SK-N-MC (cell line): Measurements from ENCODE around the gene KRT13.

Experiments
- DNase-seq: peaks from one replicate; pipeline ENCODE4 v3.0.0-alpha.2; 2011; ENCODE audit warnings: low read depth, low spot score
- H3K27ac ChIP-seq: fragments of 200-600 bp; sonication (generic); 2 replicates; pipeline ENCODE4 v1.5.1; 2016; ENCODE audit warnings: mixed run types
- H3K36me3 ChIP-seq: fragments of 200-600 bp; sonication (generic); 2 replicates; pipeline ENCODE4 v1.6.1; 2017; ENCODE audit warnings: antibody characterized with exemption, low read length, mixed read lengths; ENCODE audit not compliant: insufficient read depth
- H3K4me3 ChIP-seq: fragments of 200-600 bp; sonication (generic); 2 replicates; pipeline ENCODE4 v1.5.1; 2016
- H3K9ac ChIP-seq: fragments of 200-600 bp; sonication (generic); 2 replicates; pipeline ENCODE4 v1.8.0; 2017; ENCODE audit warnings: mixed run types, mixed read lengths; ENCODE audit not compliant: insufficient read length
- H3K9me3 ChIP-seq: fragments of 200-600 bp; sonication (generic); 2 replicates; pipeline ENCODE4 v1.6.1; 2017; ENCODE audit warnings: low read depth, mild to moderate bottlenecking, antibody characterized with exemption, low read length, moderate library complexity, mixed read lengths
- EZH2 ChIP-seq: fragments of 200-600 bp; sonication (generic); IDR thresholded peaks from one replicate; pipeline ENCODE4 v1.6.1; 2017; ENCODE audit warnings: antibody characterized with exemption
- FOXP2 ChIP-seq: optimal IDR thresholded peaks from 2 replicates; pipeline ENCODE3; 2011; ENCODE audit warnings: mild to moderate bottlenecking, moderate library complexity; ENCODE audit not compliant: insufficient read depth; ENCODE audit errors: extremely low read length, control extremely low read depth
- POLR2AphosphoS5 ChIP-seq: IDR thresholded peaks from 2 replicates; pipeline ENCODE4 v1.6.1; 2012; ENCODE audit warnings: mild to moderate bottlenecking, low read depth, low read length, borderline replicate concordance

KRT13 gene

DNA sequence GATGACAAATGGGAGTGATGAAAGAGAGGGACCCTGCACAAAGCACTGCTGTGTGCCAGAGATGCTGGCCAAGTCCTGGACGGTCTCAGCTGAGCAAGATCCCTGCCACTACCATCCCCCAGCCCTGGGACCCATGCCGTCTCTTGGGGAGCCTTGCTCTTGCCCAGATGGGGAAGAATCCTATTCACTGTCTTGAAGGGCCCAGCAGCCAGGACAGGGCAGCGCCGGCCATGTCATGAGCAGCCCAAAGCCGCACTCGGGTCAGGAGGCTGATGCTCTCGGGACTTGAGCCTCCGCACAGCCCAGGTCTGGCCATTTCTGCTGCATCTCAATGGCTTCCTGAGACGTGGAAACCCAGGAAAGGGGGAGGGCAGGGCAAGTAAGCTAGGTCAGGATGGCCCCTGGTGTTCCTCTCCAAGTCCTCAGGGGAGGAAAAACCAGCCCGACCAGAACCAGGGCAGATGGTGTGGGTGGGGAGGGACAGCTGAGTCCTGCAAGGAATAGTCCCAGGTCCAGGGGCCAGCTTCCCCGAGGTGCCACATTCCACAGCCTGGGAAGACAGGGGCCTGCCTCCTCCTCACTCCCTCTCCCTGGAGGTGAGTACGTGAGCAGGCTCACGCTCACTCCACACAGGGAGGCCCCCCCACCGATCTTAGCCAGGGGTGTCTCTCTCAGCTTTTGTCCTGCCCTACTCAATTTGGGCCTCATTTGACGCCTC is 30.5 kb upstream of the KRT13 start:
- H3K9ac ChIP-seq = no peak overlapping the region
- H3K27ac ChIP-seq = no peak overlapping the region

DNA sequence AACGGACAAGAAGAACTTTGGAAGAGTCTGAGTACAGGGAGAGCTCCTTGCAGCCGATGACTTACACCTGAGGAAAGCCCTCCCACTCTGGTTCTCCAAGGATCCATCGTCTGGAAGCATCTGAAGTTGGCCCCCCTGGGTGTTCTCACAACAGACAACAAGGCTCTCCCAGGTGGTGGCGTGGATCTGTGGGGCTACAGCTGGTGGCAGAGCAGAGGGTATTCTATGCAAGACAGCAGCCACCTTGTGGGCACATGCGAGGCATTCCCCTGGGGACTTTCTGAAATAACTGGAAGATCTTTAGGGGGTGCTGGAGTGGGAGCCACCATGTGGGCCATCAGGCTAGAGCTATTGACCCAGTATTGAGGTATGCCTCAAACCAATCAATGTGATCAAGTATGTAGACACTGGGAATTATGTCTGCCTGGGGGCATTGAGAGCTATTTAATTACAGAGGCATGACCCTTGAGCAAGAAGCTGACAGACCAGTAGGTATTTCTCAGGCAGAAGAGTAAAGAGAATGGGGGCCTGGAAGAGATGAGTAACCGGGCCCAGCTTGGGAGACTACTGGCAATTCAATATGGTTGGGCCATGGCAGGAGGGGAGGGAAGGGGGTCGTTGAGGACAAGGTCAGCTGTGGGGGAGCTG is 29.6 kb upstream of the KRT13 start:
- Histone ChIP-seq H3K4me3 (no peak overlapping the region), H3K9ac (no peak overlapping the region), H3K27ac (no peak overlapping the region), H3K36me3 (no peaks in the 10 kb centered on the region), H3K9me3 (no peaks in the 10 kb centered on the region)
- DNase-seq = no peak
- TF ChIP-seq EZH2 (no peak), FOXP2 (no peak), POLR2AphosphoS5 (no peak)

More for the DNA sequence above, 30.5 kb upstream of the KRT13 start:
- no peak for TF ChIP-seq FOXP2
- TF ChIP-seq EZH2 = no peak
- no peak for TF ChIP-seq POLR2AphosphoS5
- no peaks in the 10 kb centered on the region for H3K9me3 ChIP-seq
- H3K4me3 ChIP-seq = no peak overlapping the region
- no peak for DNase-seq
- H3K36me3 ChIP-seq = no peaks in the 10 kb centered on the region

DNA sequence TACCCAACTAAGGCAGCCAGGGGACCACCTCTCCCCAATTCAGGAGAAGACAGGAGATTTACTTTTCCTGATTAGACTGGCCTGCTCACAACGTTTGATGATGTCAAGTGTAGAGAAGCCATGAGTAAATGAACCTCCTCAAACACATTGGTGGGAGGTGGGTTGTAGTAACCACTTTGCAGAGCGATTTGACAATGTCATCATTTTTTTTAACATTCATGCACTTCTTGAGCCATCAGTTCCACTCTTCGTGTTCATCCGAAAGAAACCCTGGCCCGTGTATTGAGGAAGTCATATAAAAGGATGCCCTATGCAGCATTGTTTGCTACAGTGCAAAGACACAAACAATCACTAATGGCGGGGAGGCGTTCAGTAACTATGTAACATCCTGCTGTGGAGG is 28.2 kb upstream of the KRT13 start:
- Histone ChIP-seq H3K9ac (no peak overlapping the region), H3K9me3 (no peaks in the 10 kb centered on the region), H3K36me3 (no peaks in the 10 kb centered on the region), H3K27ac (no peak overlapping the region), H3K4me3 (no peak overlapping the region)
- no peak for DNase-seq
- TF ChIP-seq POLR2AphosphoS5 = no peak
- no peak for TF ChIP-seq FOXP2
- no peak for TF ChIP-seq EZH2

DNA sequence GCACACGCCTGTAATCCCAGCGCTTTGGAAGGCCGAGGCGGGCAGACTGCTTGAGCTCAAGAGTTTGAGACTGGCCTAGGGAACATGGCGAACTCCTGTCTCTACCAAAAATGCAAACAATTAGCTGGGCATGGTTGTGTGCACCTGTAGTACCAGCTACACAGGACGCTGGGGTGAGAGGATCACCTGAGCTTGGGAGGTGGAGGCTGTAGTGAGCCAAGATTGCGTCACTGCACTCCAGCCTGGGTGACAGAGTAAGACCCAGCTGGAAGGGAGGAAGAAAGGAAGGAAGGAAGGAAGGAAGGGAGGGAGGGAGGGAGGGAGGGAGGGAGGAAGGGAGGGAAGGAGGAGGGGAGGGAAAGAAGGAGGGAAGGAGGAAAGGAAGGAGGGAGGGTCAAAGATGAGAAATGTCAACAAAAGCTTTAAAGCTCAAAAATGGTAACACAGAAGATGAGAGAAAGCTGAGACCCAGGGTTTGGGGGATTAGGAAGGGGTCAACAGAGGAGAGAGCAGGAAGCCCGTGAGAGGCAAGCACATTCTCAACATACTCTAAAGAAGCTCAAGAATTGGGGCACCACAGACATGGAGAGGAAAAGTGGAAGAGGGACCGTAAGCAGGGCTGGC is 27.6 kb upstream of the KRT13 start:
- Histone ChIP-seq H3K4me3 (no peak overlapping the region), H3K9ac (no peak overlapping the region), H3K36me3 (no peaks in the 10 kb centered on the region), H3K27ac (no peak overlapping the region), H3K9me3 (no peaks in the 10 kb centered on the region)
- DNase-seq = no peak
- TF ChIP-seq POLR2AphosphoS5 (no peak), EZH2 (no peak), FOXP2 (no peak)

DNA sequence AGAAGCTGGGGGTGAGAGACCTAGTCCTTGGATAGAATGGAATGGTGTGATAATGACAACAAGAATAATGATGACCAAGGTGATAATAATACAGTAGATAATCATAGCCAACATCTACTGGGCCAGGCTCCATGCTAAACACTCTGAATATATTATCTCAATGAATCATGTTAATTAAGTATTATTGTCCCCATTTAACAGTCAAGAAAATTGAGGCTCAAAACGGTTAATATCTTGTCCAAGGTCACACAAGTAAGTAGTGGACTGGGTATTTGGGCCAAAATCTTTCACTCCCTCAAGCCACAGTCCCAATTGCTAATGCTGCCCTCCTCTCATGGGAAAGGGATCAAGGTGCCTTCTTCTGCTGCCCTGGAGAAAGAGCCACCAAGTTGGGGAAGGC is 26.6 kb upstream of the KRT13 start:
- TF ChIP-seq POLR2AphosphoS5 = no peak
- no peak for TF ChIP-seq FOXP2
- no peaks in the 10 kb centered on the region for H3K36me3 ChIP-seq
- H3K27ac ChIP-seq = no peak overlapping the region
- H3K9ac ChIP-seq = no peak overlapping the region
- no peaks in the 10 kb centered on the region for H3K9me3 ChIP-seq
- H3K4me3 ChIP-seq = no peak overlapping the region
- DNase-seq = no peak

DNA sequence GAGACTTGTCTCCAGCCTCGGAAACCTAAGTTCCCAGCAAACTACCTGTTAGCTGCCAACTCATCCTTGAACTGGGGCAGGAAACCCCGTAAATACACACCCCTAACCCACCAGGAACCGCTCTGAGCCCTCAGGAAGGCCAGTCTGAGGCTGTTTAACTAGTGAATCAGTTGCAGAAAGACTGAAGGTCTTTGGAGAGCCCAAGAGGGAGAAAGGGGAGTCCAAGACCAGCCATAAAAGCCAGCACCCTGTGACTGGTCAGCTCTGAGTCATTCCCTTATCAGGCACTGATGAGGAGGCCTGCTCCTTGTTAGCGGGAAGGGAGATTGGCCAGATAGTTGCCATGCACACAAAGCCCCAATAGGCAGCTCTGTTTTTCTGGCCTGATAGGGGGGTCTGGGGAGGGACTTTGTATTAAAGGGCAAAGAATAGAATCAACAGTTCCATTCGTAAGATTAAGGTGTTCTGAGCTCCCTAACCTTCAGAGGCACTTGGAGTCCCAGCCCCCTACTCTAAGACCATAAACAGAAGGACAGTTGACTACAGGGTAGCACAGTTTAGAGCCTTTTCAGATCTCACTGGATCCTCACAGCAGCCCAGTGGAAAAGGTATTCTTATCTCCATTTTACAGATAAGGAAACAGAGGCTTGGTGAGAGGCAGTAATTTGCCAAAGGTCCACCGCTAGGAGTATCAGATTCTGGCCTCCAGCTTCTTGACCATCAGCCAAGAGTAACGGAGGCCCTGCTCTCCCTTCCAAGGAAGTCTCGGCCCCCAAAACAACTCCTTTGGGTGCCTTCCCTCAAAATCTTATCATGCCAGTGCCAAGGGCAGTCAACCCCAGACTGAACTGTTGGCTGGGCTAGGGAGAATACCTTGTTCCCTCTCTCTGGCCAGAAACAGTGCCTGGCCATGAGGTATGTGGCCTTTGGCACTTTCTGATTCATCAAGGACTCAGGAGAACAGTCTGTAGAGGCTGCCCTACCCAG is 24.9 kb upstream of the KRT13 start:
- H3K9me3 ChIP-seq = no peaks in the 10 kb centered on the region
- H3K27ac ChIP-seq = no peak overlapping the region
- H3K36me3 ChIP-seq = no peaks in the 10 kb centered on the region
- DNase-seq = no peak
- no peak for TF ChIP-seq FOXP2
- TF ChIP-seq EZH2 = no peak
- no peak for TF ChIP-seq POLR2AphosphoS5
- H3K4me3 ChIP-seq = no peak overlapping the region
- H3K9ac ChIP-seq = no peak overlapping the region

DNA sequence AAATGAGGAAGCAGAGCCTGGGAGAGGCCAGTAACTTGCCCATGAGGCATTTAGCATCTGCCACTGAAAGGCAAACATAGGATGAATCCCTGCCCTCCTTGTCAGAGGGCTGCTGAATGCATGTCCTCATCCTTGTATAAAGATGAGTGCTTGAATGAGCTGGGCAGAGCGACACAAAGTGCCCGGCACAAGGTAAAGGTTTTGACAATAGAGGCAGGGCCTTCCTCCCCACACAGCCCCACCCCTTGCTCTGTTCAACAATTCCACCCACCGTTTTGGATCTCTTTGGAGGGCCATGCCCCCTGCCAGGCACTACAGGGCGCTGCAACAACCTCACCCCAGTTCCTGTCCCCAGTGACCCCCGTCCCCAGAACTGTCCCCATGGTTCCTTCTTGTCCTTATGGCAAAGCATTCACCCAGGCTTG is 24.1 kb upstream of the KRT13 start:
- TF ChIP-seq FOXP2 (no peak), POLR2AphosphoS5 (no peak), EZH2 (no peak)
- no peaks in the 10 kb centered on the region for H3K9me3 ChIP-seq
- DNase-seq = no peak
- H3K27ac ChIP-seq = no peak overlapping the region
- no peaks in the 10 kb centered on the region for H3K36me3 ChIP-seq
- no peak overlapping the region for H3K4me3 ChIP-seq
- H3K9ac ChIP-seq = no peak overlapping the region

DNA sequence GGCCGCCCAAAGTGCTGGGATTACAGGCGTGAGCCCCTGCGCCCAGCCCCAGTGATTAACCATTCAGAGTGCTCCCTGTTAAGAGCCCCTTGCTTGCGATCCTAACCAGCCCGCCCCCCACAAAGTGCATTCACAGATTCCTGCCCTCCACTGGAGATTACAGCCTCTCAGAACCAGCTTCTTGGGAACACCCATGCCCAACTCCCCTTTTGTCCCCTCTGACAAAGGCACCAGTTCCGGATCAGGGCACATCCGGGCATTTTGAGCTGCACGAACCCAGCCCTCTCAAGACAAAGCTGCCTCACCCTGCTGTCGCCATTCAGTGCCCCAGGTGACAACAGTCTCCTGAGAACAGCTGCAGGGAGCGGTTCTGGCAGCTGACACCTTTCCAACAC is 23.5 kb upstream of the KRT13 start:
- Histone ChIP-seq H3K4me3 (no peak overlapping the region), H3K9ac (no peak overlapping the region), H3K9me3 (no peaks in the 10 kb centered on the region), H3K27ac (no peak overlapping the region), H3K36me3 (no peaks in the 10 kb centered on the region)
- no peak for DNase-seq
- no peak for TF ChIP-seq POLR2AphosphoS5
- no peak for TF ChIP-seq FOXP2
- no peak for TF ChIP-seq EZH2
